GM18499 (cell line): ENCODE results near the gene MYH7B.

Experiments used
- ATAC-seq: cut with Tn5 transposase; IDR thresholded peaks from one replicate; pipeline ENCODE4 v1.9.1; 2021; ENCODE audit warnings: moderate number of reproducible peaks; ENCODE audit not compliant: insufficient read depth, unreplicated experiment

MYH7B gene

GRCh38 chr20:34971561-34972235 lies 16.0 kb downstream of the MYH7B start:
- no peak for ATAC-seq

- ATAC-seq, result no peak
These were observed 18.6 kb downstream of the MYH7B start for GRCh38 chr20:34974246-34974645.

- no peak for ATAC-seq
These were observed 20.6 kb downstream of the MYH7B start for GRCh38 chr20:34976286-34976685.

- ATAC-seq, result no peak
These were observed 21.9 kb downstream of the MYH7B start for GRCh38 chr20:34977365-34978091.

GRCh38 chr20:34978092-34978744 lies 22.6 kb downstream of the MYH7B start:
- ATAC-seq, result no peak

- ATAC-seq, result no peak
These were observed 23.9 kb downstream of the MYH7B start for GRCh38 chr20:34979366-34980153.

- ATAC-seq, result no peak
These were observed 25.0 kb downstream of the MYH7B start for GRCh38 chr20:34980543-34981233.

- no peak for ATAC-seq
These were observed 26.8 kb downstream of the MYH7B start for GRCh38 chr20:34982270-34983088.

GRCh38 chr20:34983089-34983820 lies 27.6 kb downstream of the MYH7B start:
- ATAC-seq, result no peak

- ATAC-seq, result no peak
These were observed 28.5 kb downstream of the MYH7B start for GRCh38 chr20:34983995-34984735.

GRCh38 chr20:34984756-34985261 lies 29.1 kb downstream of the MYH7B start:
- ATAC-seq, result no peak

- no peak for ATAC-seq
These were observed 30.0 kb downstream of the MYH7B start for GRCh38 chr20:34985461-34986310.

GRCh38 chr20:34986311-34987287 lies 30.9 kb downstream of the MYH7B start:
- no peak for ATAC-seq

- ATAC-seq, result no peak
These were observed 31.9 kb downstream of the MYH7B start for GRCh38 chr20:34987288-34988190.

GRCh38 chr20:34988191-34988540 lies 32.5 kb downstream of the MYH7B start:
- no peak for ATAC-seq
